ENCODE measurements around the gene SLC4A1.

GRCh38 chr17:44315760-44316731, 48.1 kb upstream of the SLC4A1 start:
- TF ChIP-seq TAF1 (IDR thresholded peaks at IDR 0.05; ENCODE audit: low read depth), result no peak
- TF ChIP-seq EP300 (IDR thresholded peaks at IDR 0.05; ENCODE audit: borderline replicate concordance), result no peak
- no peak for TF ChIP-seq RAD21 (IDR thresholded peaks at IDR 0.05; ENCODE audit: low read depth)
- TF ChIP-seq CEBPB (IDR thresholded peaks at IDR 0.05), result no peak
